NT2/D1 (cell line): ENCODE data around the gene PHC2.

Source experiments
- SUZ12 ChIP-seq: IDR thresholded peaks from 2 replicates; pipeline ENCODE4 v1.6.1; 2011; ENCODE audit not compliant: insufficient read length, insufficient read depth; ENCODE audit errors: extremely low read depth
- YY1 ChIP-seq: IDR thresholded peaks from 2 replicates; pipeline ENCODE4 v1.6.1; 2011; ENCODE audit not compliant: insufficient read length, insufficient read depth

DNA sequence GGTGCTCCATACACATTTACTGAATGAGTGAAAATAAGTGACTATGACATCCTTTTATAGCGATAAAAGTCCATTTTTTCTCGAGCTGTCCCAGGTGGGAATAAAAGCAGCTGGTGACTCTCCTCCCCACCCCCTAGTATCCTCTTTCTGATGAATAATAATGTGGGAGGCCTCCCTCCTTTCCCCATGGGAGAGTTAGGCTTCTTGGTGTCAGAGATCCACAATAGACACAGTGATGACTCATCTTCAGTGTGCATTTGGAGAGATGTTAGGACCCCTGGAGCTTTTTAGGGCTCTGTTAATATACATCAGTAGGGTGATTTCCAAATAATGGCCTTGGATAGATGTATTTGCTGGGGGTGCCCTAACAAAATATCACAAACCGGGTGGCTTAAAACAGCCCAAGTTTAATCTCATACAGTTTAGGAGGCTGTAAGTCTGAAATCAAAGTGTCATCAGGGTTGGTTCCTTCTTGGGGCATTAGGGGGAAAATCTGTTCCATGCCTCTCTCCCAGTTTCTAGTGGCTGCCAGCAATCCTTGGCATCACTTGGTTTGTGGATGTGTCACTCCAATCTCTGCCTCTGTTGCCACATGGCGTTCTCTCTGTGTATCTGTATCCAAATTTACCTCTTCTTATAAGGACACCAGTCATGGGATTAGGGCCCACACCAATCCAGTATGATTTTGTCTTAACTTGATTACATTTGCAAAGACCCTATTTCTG, 4.4 kb upstream of the PHC2 start:
- TF ChIP-seq YY1 = no peak
- TF ChIP-seq SUZ12 = no peak
